Activated naive CD8-positive, alpha-beta T cell treated with anti-CD3 and anti-CD28 coated beads, Interleukin-2, amount 50 U/mL, for 16 hours (primary cell): Measurements from ENCODE around the gene PLSCR3.
"Not testable (repeated sequence)": the region's sequence is repeated elsewhere in the genome, so short reads cannot be mapped to it uniquely, and the experiment has no call there.

ENCODE experiments used
- DNase-seq: peaks from one replicate; pipeline ENCODE4 v3.0.0-alpha.2; 2020; ENCODE audit warnings: low read depth, low spot score

Gene PLSCR3

DNA sequence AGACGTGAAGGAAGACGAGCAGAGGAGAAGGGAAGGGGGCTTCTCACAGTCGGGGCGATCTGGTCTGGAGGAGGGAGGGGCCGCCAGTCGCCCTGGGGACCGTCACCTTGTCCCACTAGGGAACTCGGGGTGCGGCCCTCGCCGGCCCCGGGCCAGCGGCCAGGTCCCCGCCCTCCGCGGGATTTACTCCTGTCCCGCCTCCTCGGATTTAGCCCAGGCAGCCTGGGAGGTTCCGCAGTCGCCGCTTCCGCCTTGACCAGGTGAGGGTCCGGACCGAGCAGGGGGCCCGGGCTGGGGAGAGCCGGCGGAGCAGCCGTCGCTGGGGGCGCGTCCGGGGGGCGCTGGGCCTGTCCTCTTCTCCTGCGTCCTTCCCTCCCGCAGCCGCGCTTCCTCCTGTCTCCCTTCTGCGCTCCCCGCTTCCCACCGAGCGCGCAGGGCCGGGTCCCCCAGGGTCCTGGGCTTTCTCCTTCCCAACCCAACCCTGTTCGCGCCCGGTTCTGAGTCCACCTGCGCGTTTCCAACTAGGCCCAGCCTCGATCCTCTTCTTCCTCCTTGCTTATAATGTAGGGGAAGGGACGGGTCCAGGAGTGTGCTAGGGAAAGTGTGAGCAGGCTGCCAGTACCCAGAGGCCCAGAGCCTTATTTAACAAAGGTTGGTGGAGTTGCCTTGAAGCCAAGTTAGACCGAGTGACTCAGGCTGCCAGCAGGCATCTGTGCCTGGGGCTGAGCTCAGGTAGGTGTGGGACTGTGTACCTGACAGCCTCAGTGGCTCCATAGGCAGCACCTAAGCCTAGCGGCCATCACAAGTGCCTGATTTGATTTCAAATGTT lies 13.3 kb downstream of the PLSCR3 start, which contains the start of gene TNK1:
Gene TNK1, plus strand, starts transcription at position 235 of the 829 bp plus-strand sequence. CDS start 1,838 bp downstream, outside the sequence.
- no peak for DNase-seq

DNA sequence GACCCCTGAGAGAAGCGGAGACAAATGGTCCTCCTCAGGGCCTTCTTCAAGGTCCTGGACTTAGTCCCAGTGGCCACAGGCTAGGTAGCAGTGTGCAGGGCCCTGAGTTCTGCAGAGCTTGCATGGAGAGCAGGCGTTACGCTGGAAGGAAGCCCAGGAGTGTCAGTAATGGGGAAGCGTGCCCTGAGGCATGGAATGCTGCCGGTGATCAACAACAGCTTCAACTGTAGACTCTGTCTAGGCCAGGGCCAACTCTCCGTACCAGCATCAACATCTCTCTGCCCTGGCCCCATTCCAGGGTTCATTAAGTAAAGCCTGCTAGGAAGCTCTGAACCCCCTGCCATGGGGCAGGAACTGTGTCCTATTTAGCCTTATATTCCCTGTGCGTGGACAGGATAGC lies 14.0 kb downstream of the PLSCR3 start:
- DNase-seq: no peak

DNA sequence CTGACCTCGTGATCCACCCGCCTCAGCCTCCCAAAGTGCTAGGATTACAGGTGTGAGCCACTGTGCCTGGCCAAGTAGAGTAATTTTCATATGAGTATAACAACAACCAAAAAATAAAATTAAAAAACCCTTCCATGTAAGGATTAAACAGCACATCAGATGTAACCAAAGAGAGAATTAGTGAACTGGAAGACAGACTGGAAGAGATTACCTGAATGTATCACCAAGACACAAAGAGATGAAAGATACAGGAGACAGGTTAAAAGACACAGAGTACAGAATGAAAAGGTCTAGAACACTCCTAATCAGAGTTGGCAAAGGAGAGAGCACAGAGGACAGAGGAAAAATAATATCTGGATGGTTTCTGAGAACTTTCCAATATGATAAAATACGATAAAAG lies 15.2 kb downstream of the PLSCR3 start:
- no peak for DNase-seq

- no peak for DNase-seq
Measured at GRCh38 chr17:7374353-7374752, 20.0 kb downstream of the PLSCR3 start.

GRCh38 chr17:7370853-7371252 lies 23.5 kb downstream of the PLSCR3 start:
- no peak for DNase-seq

GRCh38 chr17:7369825-7370224 lies 24.5 kb downstream of the PLSCR3 start:
- no peak for DNase-seq

DNA sequence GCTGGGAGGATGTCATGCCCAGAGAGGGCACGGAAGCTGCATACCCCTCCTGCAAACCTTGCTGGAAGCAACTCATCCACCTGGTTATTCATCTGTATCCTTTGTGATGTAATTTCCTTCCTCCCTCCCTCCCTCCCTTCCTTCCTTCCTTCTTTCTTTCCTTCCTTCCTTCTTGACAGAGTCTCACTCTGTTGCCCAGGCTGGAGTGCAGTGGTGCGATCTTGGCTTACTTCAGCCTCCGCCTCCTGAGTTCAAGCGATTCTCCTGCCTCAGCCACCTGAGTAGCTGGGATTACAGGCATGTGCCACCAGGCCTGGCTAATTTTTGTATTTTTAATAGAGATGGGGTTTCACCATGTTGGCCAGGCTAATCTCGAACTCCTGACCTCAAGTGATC lies 25.7 kb downstream of the PLSCR3 start:
- DNase-seq: not testable (repeated sequence)

- DNase-seq: no peak
Measured at GRCh38 chr17:7367918-7368598, 26.3 kb downstream of the PLSCR3 start.

DNA sequence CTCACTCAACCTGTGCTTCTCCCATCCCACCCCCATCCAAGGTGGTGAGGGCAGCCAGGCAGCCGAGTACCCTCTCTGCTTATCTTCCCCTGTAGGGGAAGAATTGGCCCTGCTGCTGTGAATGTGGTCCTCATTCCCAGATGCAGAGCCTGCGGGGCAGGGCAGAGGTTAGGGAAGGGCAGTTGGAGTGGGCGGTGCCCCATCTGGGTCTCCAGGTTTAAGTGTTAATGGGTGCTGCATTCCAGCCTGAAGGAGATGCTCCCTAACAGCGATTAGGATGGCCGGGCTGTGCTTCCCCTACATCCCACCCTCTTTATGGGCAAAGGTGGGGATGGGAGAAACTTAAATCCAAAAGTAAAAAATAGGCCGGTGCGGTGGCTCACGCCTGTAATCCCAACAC lies 27.2 kb downstream of the PLSCR3 start:
- no peak for DNase-seq

- DNase-seq: not testable (repeated sequence)
Measured at GRCh38 chr17:7365963-7366362, 28.4 kb downstream of the PLSCR3 start.

GRCh38 chr17:7363311-7363710 lies 31.0 kb downstream of the PLSCR3 start:
- DNase-seq: no peak

DNA sequence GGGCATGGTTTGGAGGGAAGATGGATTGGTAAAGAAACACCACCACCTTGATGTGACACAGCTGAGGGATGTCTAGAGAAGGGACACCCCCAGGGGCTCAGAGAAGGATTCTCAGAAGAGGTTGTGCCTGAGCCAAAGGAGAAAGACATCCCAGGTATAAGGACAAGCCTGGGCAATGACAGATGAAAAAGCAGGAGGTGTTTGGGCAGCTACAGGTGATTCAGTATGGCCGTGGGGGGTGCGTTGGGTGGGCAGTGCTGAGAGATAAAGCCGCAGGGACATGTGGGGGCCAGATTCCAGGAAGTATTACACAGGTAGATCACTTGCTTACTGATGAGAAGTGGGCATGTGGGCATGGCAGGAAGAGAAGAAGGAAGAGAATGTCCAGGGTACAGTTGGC lies 32.4 kb downstream of the PLSCR3 start:
- DNase-seq: no peak

GRCh38 chr17:7357381-7357780 lies 36.9 kb downstream of the PLSCR3 start:
- no peak for DNase-seq

DNA sequence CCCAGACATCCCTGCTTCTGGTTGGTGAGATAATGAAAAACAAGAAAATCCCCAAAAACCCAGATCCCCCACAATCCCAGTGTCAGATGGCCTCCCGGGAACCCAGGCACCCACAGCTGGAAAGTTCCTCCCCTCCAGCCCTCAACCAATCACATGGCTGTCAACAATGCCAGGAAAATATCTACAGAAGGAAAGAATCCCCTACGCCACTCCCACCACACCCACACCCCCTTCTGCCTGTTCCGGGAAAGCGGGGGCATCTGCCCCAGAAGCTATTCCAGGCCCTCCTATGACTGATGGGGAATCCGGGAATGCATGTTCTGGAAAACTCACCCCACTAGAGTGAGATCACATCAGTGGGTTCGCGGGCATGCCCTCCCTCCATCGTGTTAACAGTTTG lies 37.6 kb downstream of the PLSCR3 start:
- no peak for DNase-seq

- DNase-seq: peak; percentile 66
Measured at GRCh38 chr17:7356072-7356549, 38.2 kb downstream of the PLSCR3 start.

DNA sequence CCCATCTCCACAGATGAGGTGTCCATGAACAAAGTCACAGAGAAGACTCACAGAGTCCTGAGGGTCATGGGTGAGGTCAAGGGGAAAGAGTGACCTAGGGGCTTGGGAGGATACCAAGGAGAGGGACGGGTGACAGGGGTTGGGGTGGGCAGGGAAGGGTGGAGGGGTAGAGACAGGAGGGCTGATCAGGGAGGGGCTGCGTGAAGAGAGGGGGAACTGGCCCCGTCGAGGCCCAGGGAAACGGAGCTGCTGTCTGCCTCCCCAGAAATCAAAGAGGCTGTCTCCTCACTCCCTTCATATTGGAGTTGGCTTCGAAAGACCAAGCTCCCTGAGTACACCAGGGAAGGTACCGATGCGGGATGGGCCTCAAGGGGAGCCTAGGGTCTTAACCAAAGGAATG lies 38.8 kb downstream of the PLSCR3 start:
- DNase-seq: no peak

DNA sequence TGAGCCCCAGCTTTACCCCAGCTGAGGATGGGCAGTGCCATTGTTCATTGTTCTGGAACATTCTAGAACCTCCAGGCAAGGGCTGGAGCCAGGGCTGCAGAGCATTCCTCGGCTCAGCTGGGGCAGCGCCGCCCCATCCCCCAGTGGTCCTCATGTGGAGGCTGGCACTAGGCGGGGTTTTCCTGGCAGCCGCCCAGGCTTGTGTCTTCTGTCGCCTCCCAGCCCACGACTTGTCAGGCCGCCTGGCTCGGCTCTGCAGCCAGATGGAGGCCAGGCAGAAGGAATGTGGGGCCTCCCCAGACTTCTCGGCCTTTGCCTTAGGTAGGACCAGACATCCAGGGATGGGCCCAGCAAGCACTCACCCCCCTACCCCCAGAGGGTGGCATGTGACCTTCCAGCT lies 39.3 kb downstream of the PLSCR3 start, which contains the start of gene TMEM95:
Gene TMEM95, plus strand, starts transcription at position 104 of the 400 bp plus-strand sequence. Its CDS starts 49 bp downstream, at position 153.
- DNase-seq: no peak

DNA sequence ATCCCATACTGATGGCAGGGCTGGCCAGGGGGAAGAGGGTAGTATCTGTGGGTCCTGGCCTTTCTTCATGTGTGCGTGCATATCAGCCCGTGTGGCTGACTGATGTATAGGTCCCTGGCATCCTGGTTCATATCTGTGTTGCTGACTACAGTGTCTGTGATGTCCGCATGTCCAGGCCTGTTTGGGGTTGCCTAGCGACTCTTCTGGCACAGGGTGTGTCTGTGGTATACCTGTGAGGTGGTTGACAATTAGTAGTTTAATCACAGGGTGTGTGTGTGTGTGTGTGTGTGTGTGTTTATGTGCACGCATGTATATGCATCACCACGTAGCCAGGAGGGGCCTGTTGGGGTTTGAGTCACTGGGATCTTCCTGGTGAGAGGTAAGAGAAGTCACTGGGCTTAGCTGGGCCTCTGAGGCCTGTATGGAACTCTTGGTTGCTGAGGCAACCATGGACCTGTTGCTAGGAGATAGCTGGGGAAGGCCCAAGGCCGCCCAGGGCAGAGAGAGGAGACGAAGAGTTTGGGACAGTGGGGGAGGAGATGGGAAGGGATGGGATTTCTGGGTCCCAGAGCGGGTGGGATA lies 40.0 kb downstream of the PLSCR3 start:
- DNase-seq: no peak

GRCh38 chr17:7352910-7353635 lies 41.3 kb downstream of the PLSCR3 start:
- no peak for DNase-seq

GRCh38 chr17:7352503-7352889 lies 41.8 kb downstream of the PLSCR3 start:
- DNase-seq: no peak

GRCh38 chr17:7351665-7352502 lies 42.4 kb downstream of the PLSCR3 start, which contains the start of gene KCTD11:
Gene KCTD11, plus strand, starts transcription at chr17:7352162.
- DNase-seq: no peak
